ENCODE data around the gene PDXK.

Gene PDXK

DNA sequence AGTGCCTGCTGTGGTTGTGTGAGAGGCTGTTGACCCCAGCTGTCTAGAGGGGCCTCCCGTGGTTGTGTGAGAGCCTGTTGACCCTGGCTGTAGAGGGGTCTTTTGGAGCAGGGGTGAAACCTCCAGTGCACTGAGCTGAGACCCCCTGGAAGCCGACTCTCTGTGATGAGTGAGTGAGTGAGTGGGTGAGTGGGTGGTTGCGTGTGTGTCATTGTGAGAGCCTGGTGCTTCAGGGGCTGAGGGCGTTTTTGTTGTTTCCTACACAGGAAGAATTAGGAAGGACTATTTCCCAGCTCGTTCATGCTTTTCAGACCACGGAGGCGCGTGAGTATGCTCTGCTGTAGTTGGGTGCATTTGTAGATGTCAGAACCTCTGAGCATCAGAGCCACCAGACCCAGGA lies 73.5 kb downstream of the PDXK start:
- in situ Hi-C loops (cut with HindIII; ENCODE audit: low sequenced_read_pairs): no loop called here
- no peak overlapping the region for H3K4me3 ChIP-seq (ENCODE audit: low read depth, low read length)
- TF ChIP-seq, protein P1, sequence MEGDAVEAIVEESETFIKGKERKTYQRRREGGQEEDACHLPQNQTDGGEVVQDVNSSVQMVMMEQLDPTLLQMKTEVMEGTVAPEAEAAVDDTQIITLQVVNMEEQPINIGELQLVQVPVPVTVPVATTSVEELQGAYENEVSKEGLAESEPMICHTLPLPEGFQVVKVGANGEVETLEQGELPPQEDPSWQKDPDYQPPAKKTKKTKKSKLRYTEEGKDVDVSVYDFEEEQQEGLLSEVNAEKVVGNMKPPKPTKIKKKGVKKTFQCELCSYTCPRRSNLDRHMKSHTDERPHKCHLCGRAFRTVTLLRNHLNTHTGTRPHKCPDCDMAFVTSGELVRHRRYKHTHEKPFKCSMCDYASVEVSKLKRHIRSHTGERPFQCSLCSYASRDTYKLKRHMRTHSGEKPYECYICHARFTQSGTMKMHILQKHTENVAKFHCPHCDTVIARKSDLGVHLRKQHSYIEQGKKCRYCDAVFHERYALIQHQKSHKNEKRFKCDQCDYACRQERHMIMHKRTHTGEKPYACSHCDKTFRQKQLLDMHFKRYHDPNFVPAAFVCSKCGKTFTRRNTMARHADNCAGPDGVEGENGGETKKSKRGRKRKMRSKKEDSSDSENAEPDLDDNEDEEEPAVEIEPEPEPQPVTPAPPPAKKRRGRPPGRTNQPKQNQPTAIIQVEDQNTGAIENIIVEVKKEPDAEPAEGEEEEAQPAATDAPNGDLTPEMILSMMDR (IDR thresholded peaks at IDR 0.05; ENCODE audit: low read depth, low read length): no peak
- no peak for DNase-seq (ENCODE audit: low read depth, low spot score)

DNA sequence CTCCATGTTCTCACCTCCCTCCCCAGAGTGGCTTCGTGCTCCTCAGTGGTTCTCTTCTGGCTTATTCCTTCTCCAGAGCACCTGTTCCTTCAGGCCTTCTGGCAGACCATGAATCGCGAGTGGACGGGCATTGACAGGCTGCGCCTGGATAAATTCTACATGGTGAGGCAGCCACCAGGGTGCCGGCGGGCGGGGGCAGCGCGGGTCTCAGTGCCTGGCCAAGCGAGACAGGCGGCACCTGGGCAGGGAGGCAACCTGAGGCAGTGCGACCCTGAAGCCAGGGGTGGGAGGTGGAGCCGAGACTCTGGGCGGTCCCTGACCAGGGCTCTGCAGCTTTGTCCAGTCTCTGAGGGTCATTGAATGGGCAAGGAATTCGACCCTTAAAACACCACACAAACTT lies 74.3 kb downstream of the PDXK start:
- H3K4me3 ChIP-seq (ENCODE audit: low read depth, low read length): no peak overlapping the region
- DNase-seq (ENCODE audit: low read depth, low spot score): no peak
- TF ChIP-seq, protein P1 (IDR thresholded peaks at IDR 0.05; ENCODE audit: low read depth, low read length): no peak
- in situ Hi-C loops (cut with HindIII; ENCODE audit: low sequenced_read_pairs): no loop called here

DNA sequence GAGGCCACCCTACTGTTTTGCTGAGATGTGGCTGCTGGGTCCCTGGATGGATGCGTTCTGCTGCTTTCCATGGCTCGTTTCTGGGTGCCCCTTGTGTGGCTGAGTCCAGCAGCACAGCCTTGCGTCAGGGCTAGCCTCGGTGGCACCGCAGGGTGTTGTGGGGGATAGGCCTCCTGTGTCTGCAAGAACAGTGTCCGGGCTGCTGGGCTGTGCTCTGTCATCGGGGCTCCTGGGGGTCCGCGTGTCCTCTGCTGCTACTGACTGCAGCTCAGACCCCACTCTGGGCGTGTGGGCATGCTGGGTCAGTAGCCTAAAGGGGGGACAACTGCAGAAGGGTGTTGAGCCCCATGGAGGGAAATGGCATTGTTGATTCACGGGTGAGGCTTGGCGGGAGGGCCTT lies 75.4 kb downstream of the PDXK start:
- H3K4me3 ChIP-seq (ENCODE audit: low read depth, low read length): no peak overlapping the region
- in situ Hi-C loops (cut with HindIII; ENCODE audit: low sequenced_read_pairs): no loop called here
- TF ChIP-seq, protein P1 (IDR thresholded peaks at IDR 0.05; ENCODE audit: low read depth, low read length): no peak
- DNase-seq (ENCODE audit: low read depth, low spot score): no peak

DNA sequence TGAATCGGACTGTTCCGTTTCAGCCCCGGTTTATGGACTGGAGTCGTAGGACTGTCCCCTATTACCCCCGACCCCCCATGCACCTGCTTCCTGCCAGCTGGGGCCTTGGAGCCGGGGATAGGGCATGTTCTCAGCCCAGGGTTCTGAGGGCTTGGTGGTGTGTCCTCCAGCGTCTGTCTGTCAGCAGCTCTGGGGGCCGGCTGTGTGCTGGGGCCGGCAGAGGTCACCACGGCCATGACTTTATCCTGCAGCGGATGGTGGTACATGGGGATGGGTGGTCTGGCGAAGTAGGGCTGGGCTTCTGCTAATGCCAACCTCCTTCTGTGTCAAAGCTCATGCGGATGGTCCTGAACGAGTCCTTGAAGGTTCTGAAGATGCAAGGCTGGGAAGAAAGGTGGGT lies 75.9 kb downstream of the PDXK start:
- DNase-seq (ENCODE audit: low read depth, low spot score): no peak
- TF ChIP-seq, protein P1 (IDR thresholded peaks at IDR 0.05; ENCODE audit: low read depth, low read length): no peak
- no peak overlapping the region for H3K4me3 ChIP-seq (ENCODE audit: low read depth, low read length)
- in situ Hi-C loops (cut with HindIII; ENCODE audit: low sequenced_read_pairs): no loop called here

DNA sequence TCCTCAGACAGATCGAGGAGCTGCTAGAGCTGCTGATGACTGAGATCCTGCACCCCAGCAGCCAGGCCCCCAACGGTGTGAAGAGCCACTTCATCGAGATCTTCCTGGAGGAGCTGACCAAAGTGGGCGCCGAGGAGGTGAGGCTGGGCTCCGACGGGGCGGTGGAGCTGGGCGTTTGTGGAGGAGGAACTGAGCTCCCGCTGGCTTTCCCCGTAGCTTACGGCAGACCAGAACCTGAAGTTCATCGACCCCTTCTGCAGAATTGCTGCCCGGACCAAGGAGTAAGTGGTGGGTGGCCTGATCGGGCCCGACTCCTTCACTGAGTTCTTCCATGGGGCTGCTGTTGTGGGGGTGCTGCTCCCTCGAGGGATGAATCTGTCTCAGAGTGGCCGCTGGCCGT lies 78.5 kb downstream of the PDXK start:
- in situ Hi-C loops (cut with HindIII; ENCODE audit: low sequenced_read_pairs): no loop called here
- TF ChIP-seq, protein P1 (IDR thresholded peaks at IDR 0.05; ENCODE audit: low read depth, low read length): no peak

DNA sequence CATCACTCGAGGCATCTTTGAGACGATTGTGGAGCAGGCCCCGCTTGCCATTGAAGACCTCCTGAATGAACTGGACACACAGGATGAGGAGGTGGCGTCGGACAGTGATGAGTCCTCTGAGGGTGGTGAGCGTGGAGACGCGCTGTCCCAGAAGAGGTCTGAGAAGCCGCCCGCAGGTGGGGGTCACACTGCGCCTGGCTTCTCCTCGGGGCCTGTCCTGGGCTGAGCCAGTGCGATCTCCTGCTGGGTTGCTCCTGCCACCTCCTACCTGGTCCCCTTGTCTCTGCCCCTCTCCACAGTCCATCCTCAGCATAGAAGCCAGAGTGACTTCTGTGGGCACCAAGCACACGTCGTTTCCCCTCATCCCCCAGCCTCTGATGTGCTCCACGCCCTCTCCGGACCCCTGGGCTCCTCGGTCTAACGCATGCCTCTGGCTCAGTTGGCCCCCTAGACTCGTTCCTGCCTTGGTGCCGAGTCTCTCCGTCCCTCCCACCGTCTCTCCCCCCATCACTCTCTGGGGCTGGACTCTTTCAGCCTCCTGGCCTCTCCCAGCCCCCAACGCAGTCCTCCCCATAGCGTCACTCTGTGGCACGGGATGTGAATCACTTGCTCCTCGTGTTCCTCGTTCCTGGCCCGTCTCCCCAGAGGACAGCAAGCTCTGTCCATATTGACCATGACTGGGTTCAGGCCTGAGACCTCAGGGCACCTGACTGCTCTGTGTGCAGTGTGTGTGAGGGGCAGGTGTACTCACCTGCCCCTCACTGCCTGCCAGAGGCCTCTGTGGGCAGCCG lies 79.2 kb downstream of the PDXK start:
- TF ChIP-seq, protein P1 (IDR thresholded peaks at IDR 0.05; ENCODE audit: low read depth, low read length): no peak
- in situ Hi-C loops (cut with HindIII; ENCODE audit: low sequenced_read_pairs): no loop called here
- DNase-seq (ENCODE audit: low read depth, low spot score): no peak
- no peak overlapping the region for H3K4me3 ChIP-seq (ENCODE audit: low read depth, low read length)

More for the DNA sequence above, 78.5 kb downstream of the PDXK start:
- H3K4me3 ChIP-seq (ENCODE audit: low read depth, low read length): no peak overlapping the region
- no peak for DNase-seq (ENCODE audit: low read depth, low spot score)

All from astrocyte of the spinal cord (primary cell).